Neutrophil (primary cell): ENCODE measurements around the gene PITPNC1.

Experiments used
- H3K27ac ChIP-seq: fragments of 200-600 bp; sonication (generic); 2 replicates; pipeline ENCODE4 v1.5.1; 2016; ENCODE audit warnings: mild to moderate bottlenecking, moderate library complexity
- H3K27me3 ChIP-seq: fragments of 200-600 bp; sonication (generic); 2 replicates; pipeline ENCODE4 v1.6.0; 2016; ENCODE audit warnings: mild to moderate bottlenecking
- H3K36me3 ChIP-seq: fragments of 200-600 bp; sonication (generic); 2 replicates; pipeline ENCODE4 v1.5.1; 2017
- H3K4me1 ChIP-seq, 2 experiments: fragments of 200-600 bp in 1 of 2; sonication (generic) in 1 of 2; 1 replicate in 1 of 2; 2 replicates in 1 of 2; pipeline versions ENCODE4 v1.5.1 to v1.6.1; 2013 to 2016; ENCODE audit warnings: low read depth in 1 of 2, low read length in 1 of 2, mild to moderate bottlenecking in 1 of 2, moderate library complexity in 1 of 2; ENCODE audit not compliant: control insufficient read depth in 1 of 2, insufficient read depth in 1 of 2
- H3K4me3 ChIP-seq, 2 experiments: fragments of 200-600 bp in 1 of 2; sonication (generic) in 1 of 2; 1 replicate in 1 of 2; 2 replicates in 1 of 2; pipeline ENCODE4 v1.5.1; 2013 to 2016; ENCODE audit warnings: low read depth in 1 of 2, low read length in 1 of 2, mild to moderate bottlenecking in 1 of 2, moderate library complexity in 1 of 2
- H3K9me3 ChIP-seq: fragments of 200-600 bp; sonication (generic); 2 replicates; pipeline ENCODE4 v1.5.1; 2016
- CTCF ChIP-seq: fragments of 200-600 bp; sonication (generic); IDR thresholded peaks from 2 replicates; pipeline ENCODE4 v1.5.1; 2016; ENCODE audit warnings: antibody characterized with exemption

The PITPNC1 gene

DNA sequence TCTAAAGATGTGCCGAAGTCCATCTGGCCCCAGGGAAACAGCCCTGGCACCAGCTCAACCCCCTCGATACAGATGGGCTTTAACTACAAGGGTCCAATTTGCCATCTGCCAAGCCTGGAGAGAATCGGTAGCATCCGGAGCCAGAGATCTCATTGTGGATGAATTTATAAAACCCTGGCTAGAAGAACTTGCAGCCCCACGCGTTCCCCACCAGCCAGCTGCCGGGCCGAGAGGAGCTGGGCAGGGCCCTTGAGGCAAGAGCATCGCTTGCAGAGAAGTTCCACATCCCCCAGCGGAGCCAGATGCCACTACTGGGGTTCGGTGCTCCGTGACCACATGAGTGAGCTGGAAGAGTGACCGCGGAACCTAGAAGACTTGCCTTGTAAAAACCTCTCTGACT lies 275.4 kb downstream of the PITPNC1 start:
- TF ChIP-seq CTCF = no peak
- Histone ChIP-seq H3K9me3 (no peaks in the 10 kb centered on the region), H3K4me1 (no peaks in the 10 kb centered on the region), H3K27me3 (no peaks in the 10 kb centered on the region), H3K27ac (no peak overlapping the region), H3K36me3 (no peaks in the 10 kb centered on the region), H3K4me3 (no peak overlapping the region)

DNA sequence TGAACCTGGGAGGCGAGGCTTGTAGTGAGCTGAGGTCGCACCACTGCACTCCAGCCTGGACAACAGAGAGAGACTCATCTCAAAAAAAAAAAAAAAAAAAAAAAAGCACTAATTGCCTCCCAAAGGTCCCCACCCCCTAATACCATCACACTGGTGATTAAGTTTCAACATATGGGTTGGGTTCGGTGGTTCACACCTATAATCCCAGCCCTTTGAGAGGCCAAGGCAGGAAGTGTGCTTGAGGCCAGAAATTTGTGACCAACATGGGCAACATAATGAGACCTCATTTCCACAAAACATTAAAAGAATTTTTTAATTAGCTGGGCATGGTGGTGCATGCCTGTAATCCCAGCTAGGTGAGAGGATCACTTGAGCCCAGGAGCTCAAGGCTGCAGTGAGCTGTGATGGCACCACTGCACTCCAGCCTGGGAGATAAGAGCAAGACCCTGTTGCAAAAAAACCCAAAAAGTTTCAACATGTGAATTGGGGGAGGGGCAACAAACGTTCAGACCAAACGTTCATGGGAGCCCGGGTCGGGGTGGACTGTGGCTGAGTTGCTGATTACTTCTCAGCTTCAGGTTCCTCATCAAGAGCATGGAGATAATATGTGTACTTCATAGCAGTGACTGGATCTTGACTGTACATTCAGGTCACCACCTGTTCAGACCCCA lies 278.5 kb downstream of the PITPNC1 start:
- Histone ChIP-seq H3K27me3 (no peaks in the 10 kb centered on the region), H3K4me3 (no peak overlapping the region), H3K36me3 (no peaks in the 10 kb centered on the region), H3K4me1 (no peaks in the 10 kb centered on the region), H3K27ac (no peak overlapping the region), H3K9me3 (no peaks in the 10 kb centered on the region)
- TF ChIP-seq CTCF = no peak

DNA sequence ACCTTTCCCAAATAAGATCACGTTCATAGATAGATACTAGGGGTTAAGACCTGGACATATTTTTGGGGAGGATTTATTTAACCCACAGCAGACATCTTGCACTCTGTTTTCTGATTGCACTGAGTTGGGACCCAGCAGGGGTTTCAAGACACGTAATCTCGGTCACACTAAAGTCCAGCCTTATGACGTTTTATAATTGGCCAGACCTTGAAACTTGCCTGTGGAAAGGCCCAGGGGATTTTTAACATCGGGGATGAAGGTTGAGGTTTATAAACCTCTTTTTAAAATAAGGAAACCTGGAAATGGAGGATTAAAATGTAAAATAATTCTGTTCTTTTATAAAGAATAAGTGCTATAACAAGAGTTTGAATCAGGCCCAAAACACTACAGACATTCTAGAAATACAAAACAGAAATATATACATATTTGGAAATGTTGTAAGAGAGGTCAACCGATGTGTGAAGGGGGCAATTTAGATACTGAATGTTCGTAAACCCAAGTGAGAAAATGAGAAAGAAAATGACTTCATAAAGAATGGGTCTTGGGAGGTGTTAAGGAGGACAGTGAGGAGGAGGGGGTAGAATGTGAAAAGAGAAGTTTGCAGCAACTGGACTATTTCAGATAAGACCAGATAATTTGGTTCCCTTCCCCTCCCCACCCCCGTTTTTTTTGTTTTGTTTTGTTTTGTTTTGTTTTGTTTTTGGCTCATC lies 279.6 kb downstream of the PITPNC1 start:
- Histone ChIP-seq H3K36me3 (no peaks in the 10 kb centered on the region), H3K27me3 (no peaks in the 10 kb centered on the region), H3K4me3 (no peak overlapping the region), H3K9me3 (no peaks in the 10 kb centered on the region), H3K27ac (no peak overlapping the region), H3K4me1 (no peaks in the 10 kb centered on the region)
- no peak for TF ChIP-seq CTCF

DNA sequence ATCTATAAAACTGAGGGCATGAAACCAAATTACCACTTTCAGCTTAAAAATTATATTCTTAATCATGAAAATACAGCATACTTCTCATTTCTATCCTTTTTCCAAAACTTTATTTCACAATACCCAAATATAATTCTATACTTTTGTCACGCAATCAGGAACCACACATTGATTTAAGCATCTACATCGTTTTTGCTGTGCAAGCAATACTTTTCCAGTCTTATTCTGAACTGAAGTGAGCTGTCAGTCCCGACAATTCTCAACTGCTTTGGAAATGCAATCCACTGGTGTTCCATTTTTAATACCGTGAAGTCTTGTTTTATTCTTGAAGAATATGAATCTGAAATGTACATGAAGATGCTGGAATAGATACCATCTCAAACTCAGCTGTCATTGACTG lies 280.5 kb downstream of the PITPNC1 start:
- no peaks in the 10 kb centered on the region for H3K9me3 ChIP-seq
- H3K27me3 ChIP-seq = no peaks in the 10 kb centered on the region
- no peak overlapping the region for H3K4me3 ChIP-seq
- no peaks in the 10 kb centered on the region for H3K36me3 ChIP-seq
- TF ChIP-seq CTCF = no peak
- H3K27ac ChIP-seq = no peak overlapping the region
- no peaks in the 10 kb centered on the region for H3K4me1 ChIP-seq

DNA sequence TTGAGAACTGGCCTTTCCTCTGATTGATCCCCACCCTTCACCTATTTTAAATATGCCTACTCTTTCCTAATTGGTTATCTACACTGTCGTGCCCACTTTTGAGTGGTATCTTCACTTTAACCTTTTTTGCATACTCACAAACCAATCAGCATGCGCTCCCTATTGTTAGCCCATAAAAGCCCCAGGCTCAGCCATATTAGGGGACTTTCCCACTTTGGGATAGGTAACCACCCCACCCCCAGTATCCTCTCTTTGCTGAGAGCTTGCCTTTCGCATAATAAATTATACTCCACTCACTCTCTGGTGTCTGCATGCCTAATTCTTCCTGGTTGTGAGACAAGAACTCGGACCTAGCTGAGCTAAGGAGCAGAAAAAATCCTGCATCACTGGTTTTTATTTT lies 281.2 kb downstream of the PITPNC1 start:
- H3K4me3 ChIP-seq = no peak overlapping the region
- H3K4me1 ChIP-seq = no peaks in the 10 kb centered on the region
- no peak for TF ChIP-seq CTCF
- no peaks in the 10 kb centered on the region for H3K36me3 ChIP-seq
- no peak overlapping the region for H3K27ac ChIP-seq
- no peaks in the 10 kb centered on the region for H3K27me3 ChIP-seq
- no peaks in the 10 kb centered on the region for H3K9me3 ChIP-seq
